Liver (tissue), 9 donors: Measurements from ENCODE around the gene STRIT1. TPM values are rescaled to one million over a fixed set of nuclear protein-coding genes. Genes with fewer than 3 reads are reported as not detected.

ENCODE experiments used
- DNase-seq: peaks from one replicate; pipeline ENCODE4 v3.0.0-alpha.2; 2017; ENCODE audit warnings: low spot score
- H3K27ac ChIP-seq, 2 donors: one replicate each; pipeline ENCODE4 v1.7.0; 2013; ENCODE audit warnings: inconsistent platforms in 2 of 2, low read length in 2 of 2, control low read depth in 1 of 2, low read depth in 1 of 2, mild to moderate bottlenecking in 1 of 2
- H3K27me3 ChIP-seq, 4 donors: one replicate each; pipeline versions ENCODE4 v1.6.1 to v1.7.0; 2013; ENCODE audit warnings: low read length in 3 of 4, inconsistent platforms in 1 of 4, mild to moderate bottlenecking in 1 of 4, moderate library complexity in 1 of 4; ENCODE audit not compliant: control insufficient read depth in 4 of 4, insufficient read depth in 4 of 4
- H3K36me3 ChIP-seq, 4 donors: one replicate each; pipeline versions ENCODE4 v1.6.1 to v1.7.0; 2013; ENCODE audit warnings: low read length in 3 of 4, mild to moderate bottlenecking in 3 of 4, low read depth in 1 of 4, moderate library complexity in 1 of 4; ENCODE audit not compliant: control insufficient read depth in 4 of 4, insufficient read depth in 3 of 4
- H3K4me1 ChIP-seq, 4 donors: one replicate each; pipeline versions ENCODE4 v1.6.1 to v1.7.0; 2013; ENCODE audit warnings: low read length in 3 of 4, mild to moderate bottlenecking in 3 of 4, moderate library complexity in 1 of 4; ENCODE audit not compliant: control insufficient read depth in 4 of 4, insufficient read depth in 4 of 4
- H3K4me3 ChIP-seq, 3 donors: one replicate each; pipeline versions ENCODE4 v1.6.1 to v1.7.0; 2013; ENCODE audit warnings: low read length in 3 of 3, control low read depth in 1 of 3, low read depth in 1 of 3, mild to moderate bottlenecking in 1 of 3
- H3K9ac ChIP-seq, 2 donors: one replicate each; pipeline ENCODE4 v1.7.0; 2013; ENCODE audit warnings: low read length in 2 of 2, mild to moderate bottlenecking in 2 of 2, moderate library complexity in 2 of 2, control low read depth in 1 of 2, low read depth in 1 of 2
- H3K9me3 ChIP-seq, 4 donors: one replicate each; pipeline versions ENCODE4 v1.6.1 to v1.7.0; 2013; ENCODE audit warnings: low read length in 3 of 4; ENCODE audit not compliant: control insufficient read depth in 4 of 4
- CTCF ChIP-seq: fragments of 150-350 bp; IDR thresholded peaks from 2 replicates; pipeline ENCODE4 v1.5.1; 2017; ENCODE audit warnings: improper control_type of control experiment, low read depth, low read length; ENCODE audit not compliant: missing input control
- FOXA1 ChIP-seq: IDR thresholded peaks from 2 replicates; pipeline ENCODE4 v1.6.1; 2016; ENCODE audit warnings: antibody characterized with exemption
- FOXA2 ChIP-seq: IDR thresholded peaks from 2 replicates; pipeline ENCODE4 v1.6.1; 2016; ENCODE audit warnings: antibody characterized with exemption
- GABPA ChIP-seq, 2 donors: IDR thresholded peaks in 1 of 2; conservative IDR thresholded peaks in 1 of 2; 2 replicates each; pipeline ENCODE4 v1.6.1; 2016; ENCODE audit warnings: antibody characterized with exemption in 2 of 2, mild to moderate bottlenecking in 1 of 2, moderate library complexity in 1 of 2
- HNF4A ChIP-seq, 2 donors: conservative IDR thresholded peaks; 2 replicates each; pipeline ENCODE4 v1.6.1; 2016; ENCODE audit warnings: antibody characterized with exemption in 2 of 2, mild to moderate bottlenecking in 2 of 2
- HNF4G ChIP-seq: IDR thresholded peaks from 2 replicates; pipeline ENCODE4 v1.6.1; 2016; ENCODE audit warnings: antibody characterized with exemption
- JUND ChIP-seq, 2 donors: IDR thresholded peaks; 2 replicates each; pipeline ENCODE4 v1.6.1; 2016; ENCODE audit warnings: antibody characterized with exemption in 2 of 2
- NR2F2 ChIP-seq: IDR thresholded peaks from 2 replicates; pipeline ENCODE4 v1.6.1; 2016; ENCODE audit warnings: antibody characterized with exemption
- RAD21 ChIP-seq, 2 donors: IDR thresholded peaks; 2 replicates each; pipeline ENCODE4 v1.6.1; 2016; ENCODE audit warnings: antibody characterized with exemption in 2 of 2, mild to moderate bottlenecking in 2 of 2
- RXRA ChIP-seq, 2 donors: IDR thresholded peaks; 2 replicates each; pipeline ENCODE4 v1.6.1; 2017 to 2018; ENCODE audit warnings: antibody characterized with exemption in 2 of 2, mild to moderate bottlenecking in 1 of 2
- SP1 ChIP-seq: IDR thresholded peaks from 2 replicates; pipeline ENCODE4 v1.6.1; 2018; ENCODE audit warnings: antibody characterized with exemption, mild to moderate bottlenecking
- YY1 ChIP-seq: IDR thresholded peaks from 2 replicates; pipeline ENCODE4 v1.6.1; 2016; ENCODE audit warnings: antibody characterized with exemption, mild to moderate bottlenecking
- ZBTB33 ChIP-seq: IDR thresholded peaks from 2 replicates; pipeline ENCODE4 v1.6.1; 2016; ENCODE audit warnings: antibody characterized with exemption
- WGBS: extraction: QIAGEN DNeasy Blood & Tissue Kit; methylation state at CpG from one replicate; pipeline ENCODE4 v1.1.7; 2013; 5-methylcytosine and 5-hydroxymethylcytosine counted together
- polyA plus RNA-seq, 2 donors: library from polyadenylated mRNA; stranded (reverse) in 1 of 2; unstranded in 1 of 2; fragments of 200-250 nt in 1 of 2; fragments of >200 nt in 1 of 2; fragmentation: Nextera tagmentation in 1 of 2; extraction: Ambion mirVana in 1 of 2; gene quantifications; one replicate each; pipeline versions ENCODE4 v1.2.1 to v1.2.3, GENCODE V29; 2013 to 2015
- total RNA-seq, 2 donors: library from RNA; depleted of rRNA; stranded (reverse); fragments of >200 nt; gene quantifications; one replicate each; pipeline ENCODE4 v1.2.3, GENCODE V29; 2014
- TF ChIP-seq, protein P1 (sequence below): IDR thresholded peaks from 2 replicates; pipeline ENCODE4 v1.6.1; 2016; ENCODE audit warnings: antibody characterized with exemption
- donor health status: healthy.
- donor health status: healthy.
- donor health status: healthy.
- donor health status: healthy.
- donor health status: healthy.

Gene STRIT1
- total and polyA plus RNA-seq, 4 donors = not detected

- no peak overlapping the region for H3K27ac ChIP-seq
- DNase-seq = no peak
- no peaks in the 10 kb centered on the region for H3K36me3 ChIP-seq
- peaks cover 0 to 7% (median 1%) of the 10 kb centered on the region in 4 donors for H3K9me3 ChIP-seq
- H3K9ac ChIP-seq = no peak overlapping the region
- H3K4me3 ChIP-seq = no peak overlapping the region
- WGBS = 84% methylated on average over 3 of the region's 3 CpGs
- no peak for TF ChIP-seq YY1
- H3K27me3 ChIP-seq = no peaks in the 10 kb centered on the region
- H3K4me1 ChIP-seq = no peaks in the 10 kb centered on the region
Observed at GRCh38 chr3:155252535-155252934, 40.9 kb downstream of the STRIT1 start.

DNA sequence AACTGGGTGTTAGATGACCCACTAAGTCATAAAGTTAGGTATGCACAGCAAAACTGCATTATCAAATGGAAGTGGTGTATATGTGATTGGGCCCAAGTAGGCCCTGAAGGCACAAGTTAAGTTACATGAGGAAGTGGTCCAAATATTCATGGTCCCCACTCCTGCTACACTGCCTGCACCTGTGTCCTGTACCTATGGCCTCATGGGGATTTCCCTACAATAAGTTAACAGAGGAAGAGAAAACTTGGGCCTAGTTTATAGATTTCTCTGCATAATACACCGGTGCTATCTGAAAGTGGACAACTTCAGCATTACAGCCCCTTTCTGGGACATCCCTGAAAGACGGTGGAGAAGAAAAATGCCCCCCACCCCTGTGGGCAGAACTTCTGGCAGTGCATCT, 41.5 kb downstream of the STRIT1 start:
- Histone ChIP-seq H3K27me3 (no peaks in the 10 kb centered on the region), H3K36me3 (no peaks in the 10 kb centered on the region), H3K9ac (no peak overlapping the region), H3K4me3 (no peak overlapping the region), H3K4me1 (no peaks in the 10 kb centered on the region), H3K27ac (no peak overlapping the region), H3K9me3 (peaks cover 0 to 7% (median 1%) of the 10 kb centered on the region in 4 donors)
- TF ChIP-seq RAD21 (IDR thresholded peaks at IDR 0.05) (no peak), SP1 (no peak), ZBTB33 (no peak), HNF4A (conservative IDR thresholded peaks at IDR 0.05) (no peak), FOXA1 (no peak), NR2F2 (no peak), GABPA (IDR thresholded peaks at IDR 0.05 in 1 of 2, conservative IDR thresholded peaks at IDR 0.05 in 1 of 2) (no peak), JUND (IDR thresholded peaks at IDR 0.05) (no peak), CTCF (no peak), HNF4G (no peak), FOXA2 (no peak), RXRA (IDR thresholded peaks at IDR 0.05) (no peak)
- TF ChIP-seq, protein P1, sequence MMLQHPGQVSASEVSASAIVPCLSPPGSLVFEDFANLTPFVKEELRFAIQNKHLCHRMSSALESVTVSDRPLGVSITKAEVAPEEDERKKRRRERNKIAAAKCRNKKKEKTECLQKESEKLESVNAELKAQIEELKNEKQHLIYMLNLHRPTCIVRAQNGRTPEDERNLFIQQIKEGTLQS = no peak
- no peak for DNase-seq
- 48% methylated on average over 2 of the region's 2 CpGs for WGBS

DNA sequence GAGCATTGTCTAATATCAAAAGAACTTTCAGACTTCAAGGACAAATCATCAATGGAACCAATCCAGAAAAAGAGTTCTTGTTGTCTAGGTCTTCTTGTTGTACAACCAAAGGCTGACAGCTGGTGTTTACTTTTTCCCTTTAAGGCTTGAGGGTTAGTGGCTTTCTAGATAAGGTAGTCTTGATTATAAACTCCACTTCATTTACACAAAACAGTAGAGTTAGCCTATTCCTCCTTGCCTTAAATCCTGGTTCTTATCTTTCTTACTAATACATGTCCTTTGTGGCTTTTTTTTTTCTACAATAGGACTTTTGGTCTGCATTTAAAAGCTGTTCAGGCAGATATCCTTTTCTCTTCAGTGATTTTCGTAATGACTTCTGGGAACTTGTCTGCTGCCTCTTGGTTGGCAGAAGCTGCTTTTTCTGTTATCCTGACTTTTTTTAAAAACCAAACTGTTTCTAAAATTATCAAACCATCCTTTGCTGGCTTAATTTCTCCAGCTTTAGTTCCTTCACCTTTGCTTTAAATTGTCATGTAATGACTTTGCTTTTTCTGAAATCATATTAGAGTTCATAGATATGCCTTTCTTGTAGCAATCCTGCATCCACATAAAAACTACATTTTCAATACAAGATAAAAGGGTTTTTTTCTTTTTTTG, 44.8 kb downstream of the STRIT1 start:
- no peak for DNase-seq
- Histone ChIP-seq H3K4me3 (peak overlapping the region in 1 of 3 donors; percentile 15), H3K36me3 (no peaks in the 10 kb centered on the region), H3K9me3 (peaks cover 0 to 7% (median 1%) of the 10 kb centered on the region in 4 donors), H3K27me3 (no peaks in the 10 kb centered on the region), H3K4me1 (no peaks in the 10 kb centered on the region), H3K27ac (no peak overlapping the region), H3K9ac (no peak overlapping the region)
- 70% methylated on average over 1 of the region's 1 CpG for WGBS
- TF ChIP-seq RXRA (IDR thresholded peaks at IDR 0.05) (no peak), YY1 (no peak)
